ENCODE measurements around the gene DHRS7B. TPM values are rescaled to one million over a fixed set of nuclear protein-coding genes. Genes with fewer than 3 reads are reported as not detected.

DHRS7B gene
- total RNA-seq, 1 donor from 2014 or later: 31.7 TPM

- H3K4me1 ChIP-seq: peaks cover 7% of the 10 kb centered on the region
- no peak overlapping the region for H3K27ac ChIP-seq
- intact Hi-C loops (cut with DNase I): no loop called here
- H3K27me3 ChIP-seq: no peaks in the 10 kb centered on the region
- H3K36me3 ChIP-seq: no peaks in the 10 kb centered on the region
- TF ChIP-seq, protein P1, sequence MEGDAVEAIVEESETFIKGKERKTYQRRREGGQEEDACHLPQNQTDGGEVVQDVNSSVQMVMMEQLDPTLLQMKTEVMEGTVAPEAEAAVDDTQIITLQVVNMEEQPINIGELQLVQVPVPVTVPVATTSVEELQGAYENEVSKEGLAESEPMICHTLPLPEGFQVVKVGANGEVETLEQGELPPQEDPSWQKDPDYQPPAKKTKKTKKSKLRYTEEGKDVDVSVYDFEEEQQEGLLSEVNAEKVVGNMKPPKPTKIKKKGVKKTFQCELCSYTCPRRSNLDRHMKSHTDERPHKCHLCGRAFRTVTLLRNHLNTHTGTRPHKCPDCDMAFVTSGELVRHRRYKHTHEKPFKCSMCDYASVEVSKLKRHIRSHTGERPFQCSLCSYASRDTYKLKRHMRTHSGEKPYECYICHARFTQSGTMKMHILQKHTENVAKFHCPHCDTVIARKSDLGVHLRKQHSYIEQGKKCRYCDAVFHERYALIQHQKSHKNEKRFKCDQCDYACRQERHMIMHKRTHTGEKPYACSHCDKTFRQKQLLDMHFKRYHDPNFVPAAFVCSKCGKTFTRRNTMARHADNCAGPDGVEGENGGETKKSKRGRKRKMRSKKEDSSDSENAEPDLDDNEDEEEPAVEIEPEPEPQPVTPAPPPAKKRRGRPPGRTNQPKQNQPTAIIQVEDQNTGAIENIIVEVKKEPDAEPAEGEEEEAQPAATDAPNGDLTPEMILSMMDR (IDR thresholded peaks at IDR 0.05): no peak
- no peak for TF ChIP-seq POLR2A (IDR thresholded peaks at IDR 0.05)
- no peak for TF ChIP-seq POLR2AphosphoS5 (IDR thresholded peaks at IDR 0.05; ENCODE audit: insufficient read depth in 1 of 2, low read depth in 1 of 2)
- H3K9me3 ChIP-seq: no peaks in the 10 kb centered on the region
- no peak for DNase-seq (ENCODE audit: extremely low spot score in 2 of 2)
- H3K4me3 ChIP-seq: no peak overlapping the region
Observed at GRCh38 chr17:21232033-21232749, 105.4 kb downstream of the DHRS7B start.

GRCh38 chr17:21233581-21234347, 107.0 kb downstream of the DHRS7B start:
- Histone ChIP-seq H3K4me3 (no peak overlapping the region), H3K36me3 (no peaks in the 10 kb centered on the region), H3K27ac (no peak overlapping the region), H3K27me3 (no peaks in the 10 kb centered on the region), H3K9me3 (no peaks in the 10 kb centered on the region), H3K4me1 (peaks cover 7% of the 10 kb centered on the region)
- no peak for DNase-seq (ENCODE audit: extremely low spot score in 2 of 2)
- intact Hi-C loops (cut with DNase I): no loop called here
- TF ChIP-seq, protein P1 (IDR thresholded peaks at IDR 0.05): no peak
- TF ChIP-seq POLR2AphosphoS5 (IDR thresholded peaks at IDR 0.05; ENCODE audit: insufficient read depth in 1 of 2, low read depth in 1 of 2) (no peak), POLR2A (IDR thresholded peaks at IDR 0.05) (no peak)

GRCh38 chr17:21235921-21236320, 109.2 kb downstream of the DHRS7B start:
- TF ChIP-seq, protein P1 (IDR thresholded peaks at IDR 0.05): no peak
- TF ChIP-seq POLR2AphosphoS5 (IDR thresholded peaks at IDR 0.05; ENCODE audit: insufficient read depth in 1 of 2, low read depth in 1 of 2) (no peak), POLR2A (IDR thresholded peaks at IDR 0.05) (no peak)
- Histone ChIP-seq H3K9me3 (no peaks in the 10 kb centered on the region), H3K4me1 (peaks cover 7% of the 10 kb centered on the region), H3K4me3 (no peak overlapping the region), H3K36me3 (no peaks in the 10 kb centered on the region), H3K27me3 (no peaks in the 10 kb centered on the region), H3K27ac (no peak overlapping the region)
- intact Hi-C loops (cut with DNase I): no loop called here
- DNase-seq (ENCODE audit: extremely low spot score in 2 of 2): no peak

DNA sequence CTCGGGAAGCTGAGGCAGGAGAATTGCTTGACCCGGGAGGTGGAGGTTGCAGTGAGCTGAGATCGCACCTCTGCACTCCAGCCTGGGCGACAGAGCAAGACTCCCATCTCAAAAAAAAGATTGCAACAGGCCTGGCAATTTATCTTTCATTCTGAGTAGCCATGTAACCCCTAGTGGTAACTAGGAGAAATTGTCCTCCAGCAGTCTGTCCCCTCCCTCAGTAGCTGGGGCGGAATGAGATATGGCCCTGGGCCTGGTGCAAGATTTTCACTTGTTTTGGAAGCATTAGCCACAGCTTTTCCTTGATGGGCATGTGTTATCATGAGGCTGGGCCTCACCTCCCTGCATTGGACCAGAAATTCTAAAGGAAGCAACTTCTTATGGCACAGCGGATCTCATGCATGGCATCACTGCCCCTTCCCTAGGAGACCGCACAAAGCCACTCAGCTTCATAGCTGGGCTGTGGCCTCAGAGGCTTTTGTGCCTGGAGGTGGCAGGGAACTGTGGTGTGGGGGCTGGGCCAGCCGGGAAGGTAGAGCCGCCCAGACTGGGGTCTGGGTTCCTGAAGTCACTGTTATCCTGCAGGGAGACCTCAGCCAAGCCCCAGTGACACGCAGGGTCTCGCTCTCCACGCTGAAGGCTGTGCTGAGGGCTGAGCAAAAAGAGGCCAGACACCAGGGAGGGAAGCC, 113.1 kb downstream of the DHRS7B start:
- intact Hi-C loops (cut with DNase I): no loop called here
- Histone ChIP-seq H3K4me1 (peaks cover 16% of the 10 kb centered on the region), H3K4me3 (no peak overlapping the region), H3K36me3 (no peaks in the 10 kb centered on the region), H3K9me3 (no peaks in the 10 kb centered on the region), H3K27me3 (no peaks in the 10 kb centered on the region), H3K27ac (no peak overlapping the region)
- DNase-seq (ENCODE audit: extremely low spot score in 2 of 2): no peak
- TF ChIP-seq, protein P1 (IDR thresholded peaks at IDR 0.05): no peak
- TF ChIP-seq POLR2A (IDR thresholded peaks at IDR 0.05) (no peak), POLR2AphosphoS5 (IDR thresholded peaks at IDR 0.05; ENCODE audit: insufficient read depth in 1 of 2, low read depth in 1 of 2) (no peak)
